Mammary epithelial cell (primary cell): Measurements from ENCODE around the gene AOC1.

Experiments used
- CTCF ChIP-seq, 2 donors: IDR thresholded peaks in 1 of 2; conservative IDR thresholded peaks in 1 of 2; 2 replicates each; pipeline ENCODE4 v1.5.1; 2011 to 2012; ENCODE audit warnings: inconsistent platforms in 2 of 2, low read length in 2 of 2, mild to moderate bottlenecking in 2 of 2, control low read depth in 1 of 2, low read depth in 1 of 2; ENCODE audit not compliant: insufficient read depth in 1 of 2; ENCODE audit errors: extremely low read depth in 1 of 2
- EZH2 ChIP-seq: IDR thresholded peaks from 2 replicates; pipeline ENCODE4 v1.6.1; 2012; ENCODE audit warnings: low read length, inconsistent platforms, borderline replicate concordance

GRCh38 chr7:150823043-150823442 lies 29.3 kb upstream of the AOC1 start:
- TF ChIP-seq CTCF (conservative IDR thresholded peaks at IDR 0.05 in 1 of 2, IDR thresholded peaks at IDR 0.05 in 1 of 2; ENCODE audit: extremely low read depth in 1 of 2, insufficient read depth in 1 of 2, low read depth in 1 of 2, low read length in 2 of 2) (no peak), EZH2 (no peak)
